Mucosa of stomach (tissue), 1 donor: Measurements from ENCODE around the gene MAP7.

Experiments
- H3K27me3 ChIP-seq: one replicate; pipeline ENCODE4 v1.7.0; 2013; ENCODE audit warnings: mild to moderate bottlenecking, low read length; ENCODE audit not compliant: control insufficient read depth, insufficient read depth
- H3K36me3 ChIP-seq: one replicate; pipeline ENCODE4 v1.7.0; 2013; ENCODE audit warnings: low read length; ENCODE audit not compliant: control insufficient read depth, insufficient read depth
- H3K4me1 ChIP-seq: one replicate; pipeline ENCODE4 v1.7.0; 2013; ENCODE audit warnings: mild to moderate bottlenecking, low read length; ENCODE audit not compliant: control insufficient read depth, insufficient read depth
- H3K4me3 ChIP-seq: one replicate; pipeline ENCODE4 v1.7.0; 2013; ENCODE audit warnings: low read length
- H3K9ac ChIP-seq: one replicate; pipeline ENCODE4 v1.7.0; 2013; ENCODE audit warnings: mild to moderate bottlenecking, low read length, moderate library complexity
- H3K9me3 ChIP-seq: one replicate; pipeline ENCODE4 v1.7.0; 2013; ENCODE audit warnings: mild to moderate bottlenecking, low read length, moderate library complexity; ENCODE audit not compliant: control insufficient read depth
- donor health status: Pancreatic carcinoma.

Gene MAP7

GRCh38 chr6:136307351-136307750 lies 242.9 kb downstream of the MAP7 start:
- H3K9ac ChIP-seq = no peak overlapping the region
- no peaks in the 10 kb centered on the region for H3K36me3 ChIP-seq
- no peaks in the 10 kb centered on the region for H3K4me1 ChIP-seq
- H3K4me3 ChIP-seq = no peak overlapping the region
- no peaks in the 10 kb centered on the region for H3K27me3 ChIP-seq
- H3K9me3 ChIP-seq = no peaks in the 10 kb centered on the region

GRCh38 chr6:136306466-136306865 lies 243.8 kb downstream of the MAP7 start:
- Histone ChIP-seq H3K9ac (no peak overlapping the region), H3K4me1 (no peaks in the 10 kb centered on the region), H3K4me3 (no peak overlapping the region), H3K36me3 (no peaks in the 10 kb centered on the region), H3K9me3 (no peaks in the 10 kb centered on the region), H3K27me3 (no peaks in the 10 kb centered on the region)

- Histone ChIP-seq H3K4me1 (no peaks in the 10 kb centered on the region), H3K9ac (no peak overlapping the region), H3K36me3 (no peaks in the 10 kb centered on the region), H3K4me3 (no peak overlapping the region), H3K9me3 (no peaks in the 10 kb centered on the region), H3K27me3 (no peaks in the 10 kb centered on the region)
Measured at GRCh38 chr6:136304410-136304809, 245.8 kb downstream of the MAP7 start.

- Histone ChIP-seq H3K9me3 (no peaks in the 10 kb centered on the region), H3K36me3 (no peaks in the 10 kb centered on the region), H3K4me1 (no peaks in the 10 kb centered on the region), H3K27me3 (no peaks in the 10 kb centered on the region), H3K9ac (no peak overlapping the region), H3K4me3 (no peak overlapping the region)
Measured at GRCh38 chr6:136303516-136303915, 246.7 kb downstream of the MAP7 start.

- H3K9me3 ChIP-seq = no peaks in the 10 kb centered on the region
- no peaks in the 10 kb centered on the region for H3K27me3 ChIP-seq
- H3K36me3 ChIP-seq = no peaks in the 10 kb centered on the region
- no peak overlapping the region for H3K9ac ChIP-seq
- no peak overlapping the region for H3K4me3 ChIP-seq
- H3K4me1 ChIP-seq = peaks cover 10% of the 10 kb centered on the region
Measured at GRCh38 chr6:136294621-136295020, 255.6 kb downstream of the MAP7 start.
